Neural progenitor cell (in vitro differentiated cells): ENCODE results near the gene CDKN1A. TPM values are rescaled to one million over a fixed set of nuclear protein-coding genes. Genes with fewer than 3 reads are reported as not detected.
A peak's percentile ranks its signal among the peaks of the same experiment; 100 is the strongest.

ENCODE experiments used
- DNase-seq: peaks from one replicate; pipeline ENCODE4 v3.0.0-alpha.2; 2016; ENCODE audit warnings: low spot score
- H2AFZ ChIP-seq: fragments of 200-600 bp; sonication (generic); replicated peaks from 2 replicates; pipeline ENCODE4 v1.6.1; 2016; ENCODE audit warnings: antibody characterized with exemption
- H3F3A ChIP-seq: fragments of 200-600 bp; sonication (generic); 2 replicates; pipeline ENCODE4 v1.6.1; 2016; ENCODE audit warnings: antibody characterized with exemption, low read depth
- H3K27ac ChIP-seq: fragments of 200-600 bp; sonication (generic); 2 replicates; pipeline ENCODE4 v1.5.1; 2016; ENCODE audit warnings: mild to moderate bottlenecking
- H3K27me3 ChIP-seq: fragments of 200-600 bp; sonication (generic); 2 replicates; pipeline ENCODE4 v1.6.1; 2016; ENCODE audit warnings: mild to moderate bottlenecking, moderate library complexity
- H3K36me3 ChIP-seq: fragments of 200-600 bp; sonication (generic); 2 replicates; pipeline ENCODE4 v1.5.1; 2016
- H3K4me1 ChIP-seq: fragments of 200-600 bp; sonication (generic); 2 replicates; pipeline ENCODE4 v1.6.1; 2016; ENCODE audit warnings: mixed run types
- H3K4me2 ChIP-seq: fragments of 200-600 bp; sonication (generic); 2 replicates; pipeline ENCODE4 v1.6.1; 2016
- H3K4me3 ChIP-seq: fragments of 200-600 bp; sonication (generic); 2 replicates; pipeline ENCODE4 v1.5.1; 2016
- H3K79me2 ChIP-seq: fragments of 200-600 bp; sonication (generic); 2 replicates; pipeline ENCODE4 v1.6.1; 2016; ENCODE audit warnings: low read depth
- H3K9ac ChIP-seq: fragments of 200-600 bp; sonication (generic); 2 replicates; pipeline ENCODE4 v1.6.1; 2016
- H3K9me3 ChIP-seq: fragments of 200-600 bp; sonication (generic); 2 replicates; pipeline ENCODE4 v1.5.1; 2016; ENCODE audit warnings: low read depth
- H4K20me1 ChIP-seq: fragments of 200-600 bp; sonication (generic); 2 replicates; pipeline ENCODE4 v1.6.1; 2016; ENCODE audit warnings: low read depth
- H3K27ac Mint-ChIP-seq: 3 replicates; pipeline ENCODE4 v1.8.0; 2021; ENCODE audit warnings: mixed read lengths
- H3K27me3 Mint-ChIP-seq: 2 replicates; pipeline ENCODE4 v1.8.0; 2022; ENCODE audit warnings: low read depth, mild to moderate bottlenecking, inconsistent platforms, moderate library complexity, mixed read lengths; ENCODE audit not compliant: insufficient read depth
- H3K36me3 Mint-ChIP-seq: 3 replicates; pipeline ENCODE4 v1.8.0; 2021; ENCODE audit warnings: mixed read lengths
- H3K4me1 Mint-ChIP-seq: 3 replicates; pipeline ENCODE4 v1.8.0; 2021; ENCODE audit warnings: mixed read lengths
- H3K4me3 Mint-ChIP-seq: 3 replicates; pipeline ENCODE4 v1.8.0; 2021; ENCODE audit warnings: mild to moderate bottlenecking, moderate library complexity, mixed read lengths
- H3K9me3 Mint-ChIP-seq: 3 replicates; pipeline ENCODE4 v1.8.0; 2020; ENCODE audit warnings: mixed read lengths
- EZH2 ChIP-seq: fragments of 200-600 bp; sonication (generic); IDR thresholded peaks from 2 replicates; pipeline ENCODE4 v1.6.1; 2017; ENCODE audit warnings: antibody characterized with exemption, mild to moderate bottlenecking, moderate library complexity
- EZH2phosphoT487 ChIP-seq: fragments of 200-600 bp; sonication (generic); IDR thresholded peaks from 2 replicates; pipeline ENCODE4 v1.6.1; 2017; ENCODE audit warnings: antibody characterized with exemption
- total RNA-seq: library from RNA; depleted of rRNA; stranded (reverse); fragments of >200 nt; gene quantifications from 2 replicates; pipeline ENCODE4 v1.2.3, GENCODE V29; 2015; ENCODE audit warnings: low replicate concordance
- TF ChIP-seq, protein P1 (sequence below): fragments of 200-600 bp; sonication (generic); IDR thresholded peaks from 2 replicates; pipeline ENCODE4 v1.5.1; 2017; ENCODE audit warnings: antibody characterized with exemption, mild to moderate bottlenecking

CDKN1A gene
- total RNA-seq, 1 donor from 2014 or later: 7.0 TPM

DNA sequence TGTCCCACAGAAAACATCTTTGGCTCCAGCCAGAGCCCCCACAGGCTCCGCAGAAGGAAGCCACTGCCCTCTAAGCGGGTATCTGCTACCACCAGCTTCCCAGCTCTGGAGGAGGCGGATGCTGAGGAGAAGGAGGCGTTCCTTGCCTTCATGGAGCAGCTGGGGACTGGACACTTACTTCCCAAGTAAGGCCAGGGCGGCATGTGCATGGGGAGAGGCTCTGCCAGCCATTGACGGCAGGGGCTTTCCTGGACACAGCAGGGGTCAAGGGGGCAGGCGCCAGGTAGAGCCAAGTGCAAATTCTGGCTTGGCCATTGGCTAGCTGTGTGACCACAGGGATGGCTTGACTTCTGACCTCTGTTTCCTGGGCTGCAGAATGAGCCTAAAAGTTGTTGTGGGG is 37.0 kb downstream of the CDKN1A start:
- Histone ChIP-seq H3K9me3 (no peaks in the 10 kb centered on the region), H3K27ac (no peak overlapping the region), H4K20me1 (no peaks in the 10 kb centered on the region), H3K9ac (no peak overlapping the region), H3K4me3 (no peak overlapping the region), H3K27me3 (no peaks in the 10 kb centered on the region), H3K79me2 (no peaks in the 10 kb centered on the region), H3K4me2 (no peak overlapping the region), H2AFZ (no peak overlapping the region), H3F3A (no peaks in the 10 kb centered on the region), H3K4me1 (no peaks in the 10 kb centered on the region), H3K36me3 (no peaks in the 10 kb centered on the region)
- H3K36me3 Mint-ChIP-seq: no peaks in the 10 kb centered on the region
- TF ChIP-seq, protein P1, sequence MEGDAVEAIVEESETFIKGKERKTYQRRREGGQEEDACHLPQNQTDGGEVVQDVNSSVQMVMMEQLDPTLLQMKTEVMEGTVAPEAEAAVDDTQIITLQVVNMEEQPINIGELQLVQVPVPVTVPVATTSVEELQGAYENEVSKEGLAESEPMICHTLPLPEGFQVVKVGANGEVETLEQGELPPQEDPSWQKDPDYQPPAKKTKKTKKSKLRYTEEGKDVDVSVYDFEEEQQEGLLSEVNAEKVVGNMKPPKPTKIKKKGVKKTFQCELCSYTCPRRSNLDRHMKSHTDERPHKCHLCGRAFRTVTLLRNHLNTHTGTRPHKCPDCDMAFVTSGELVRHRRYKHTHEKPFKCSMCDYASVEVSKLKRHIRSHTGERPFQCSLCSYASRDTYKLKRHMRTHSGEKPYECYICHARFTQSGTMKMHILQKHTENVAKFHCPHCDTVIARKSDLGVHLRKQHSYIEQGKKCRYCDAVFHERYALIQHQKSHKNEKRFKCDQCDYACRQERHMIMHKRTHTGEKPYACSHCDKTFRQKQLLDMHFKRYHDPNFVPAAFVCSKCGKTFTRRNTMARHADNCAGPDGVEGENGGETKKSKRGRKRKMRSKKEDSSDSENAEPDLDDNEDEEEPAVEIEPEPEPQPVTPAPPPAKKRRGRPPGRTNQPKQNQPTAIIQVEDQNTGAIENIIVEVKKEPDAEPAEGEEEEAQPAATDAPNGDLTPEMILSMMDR: no peak
- TF ChIP-seq EZH2phosphoT487 (no peak), EZH2 (no peak)
- H3K4me1 Mint-ChIP-seq: peaks cover 6% of the 10 kb centered on the region
- H3K27me3 Mint-ChIP-seq: peaks cover 2% of the 10 kb centered on the region
- no peak overlapping the region for H3K4me3 Mint-ChIP-seq
- DNase-seq: no peak
- H3K9me3 Mint-ChIP-seq: no peaks in the 10 kb centered on the region
- H3K27ac Mint-ChIP-seq: no peak overlapping the region

DNA sequence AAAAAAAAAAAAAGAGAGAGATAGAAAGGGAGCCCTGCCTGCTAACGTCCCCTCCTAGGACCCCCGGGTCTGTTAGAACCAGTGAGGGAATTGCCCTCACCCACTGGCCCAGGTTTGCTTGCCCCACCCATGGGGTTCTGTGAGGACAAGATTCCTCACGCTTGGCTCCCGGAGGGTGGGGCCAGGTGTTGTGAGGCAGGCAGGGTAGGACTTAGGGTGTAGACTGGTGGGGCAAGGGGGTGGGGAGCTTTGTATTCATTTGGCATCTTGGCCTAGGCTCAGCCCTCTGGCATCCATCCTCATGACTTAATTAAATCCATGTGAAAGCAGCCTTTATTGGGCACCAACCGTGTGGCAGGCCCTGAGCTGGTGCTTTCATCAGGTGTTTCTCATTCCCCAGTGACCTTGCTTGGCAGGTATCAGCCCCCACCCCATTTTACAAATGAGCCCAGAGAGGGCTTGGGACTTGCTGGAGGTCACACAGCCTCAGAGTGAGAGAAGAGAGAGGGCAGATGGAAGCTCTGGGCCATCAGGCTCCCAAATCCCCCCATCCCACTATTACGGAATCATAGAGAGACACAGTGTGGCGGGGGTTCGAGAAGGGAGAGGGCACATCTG is 38.1 kb downstream of the CDKN1A start:
- Histone ChIP-seq H3K4me1 (no peaks in the 10 kb centered on the region), H3K36me3 (no peaks in the 10 kb centered on the region), H3K4me2 (no peak overlapping the region), H3F3A (no peaks in the 10 kb centered on the region), H3K9me3 (no peaks in the 10 kb centered on the region), H3K27me3 (no peaks in the 10 kb centered on the region), H2AFZ (no peak overlapping the region), H3K27ac (no peak overlapping the region), H4K20me1 (no peaks in the 10 kb centered on the region), H3K9ac (no peak overlapping the region), H3K79me2 (no peaks in the 10 kb centered on the region), H3K4me3 (no peak overlapping the region)
- peaks cover 6% of the 10 kb centered on the region for H3K27me3 Mint-ChIP-seq
- TF ChIP-seq EZH2phosphoT487: no peak
- no peak for TF ChIP-seq EZH2
- TF ChIP-seq, protein P1: no peak
- no peaks in the 10 kb centered on the region for H3K9me3 Mint-ChIP-seq
- no peak for DNase-seq
- H3K36me3 Mint-ChIP-seq: no peaks in the 10 kb centered on the region
- no peak overlapping the region for H3K4me3 Mint-ChIP-seq
- H3K4me1 Mint-ChIP-seq: peaks cover 6% of the 10 kb centered on the region
- no peak overlapping the region for H3K27ac Mint-ChIP-seq

DNA sequence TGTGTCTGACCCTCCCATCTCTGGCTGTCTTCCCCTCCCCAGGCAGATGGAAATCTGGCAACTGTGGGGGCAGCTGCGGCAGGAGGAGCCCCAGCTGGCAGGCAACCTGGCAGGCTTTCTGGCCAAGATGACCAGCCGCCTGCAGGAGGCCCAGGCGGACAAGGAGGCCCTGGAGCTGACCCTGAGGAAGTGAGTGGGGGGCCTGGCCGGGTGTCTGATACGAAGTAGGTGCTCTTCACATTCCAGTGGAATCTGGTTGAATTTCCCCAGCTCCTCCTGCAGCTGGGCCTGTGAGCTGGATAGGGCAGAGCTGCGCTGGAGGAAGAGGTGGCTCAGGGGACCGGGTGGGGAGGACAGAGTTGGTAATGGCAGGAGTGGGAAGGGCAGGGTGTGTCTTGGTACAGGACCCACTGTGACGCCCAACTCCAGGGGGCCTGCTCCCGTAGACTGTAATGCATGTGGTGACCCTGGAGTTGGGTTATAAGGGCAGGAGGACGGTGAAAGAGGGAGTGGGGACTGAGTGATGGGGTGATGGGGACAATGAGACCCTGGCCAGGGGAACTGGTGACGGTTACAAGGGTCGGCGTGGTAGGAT is 38.8 kb downstream of the CDKN1A start:
- DNase-seq: no peak
- H3K36me3 ChIP-seq: no peaks in the 10 kb centered on the region
- H3K4me2 ChIP-seq: no peak overlapping the region
- no peaks in the 10 kb centered on the region for H3F3A ChIP-seq
- no peak overlapping the region for H2AFZ ChIP-seq
- H3K4me3 ChIP-seq: no peak overlapping the region
- Mint-ChIP-seq H3K4me3 (no peak overlapping the region), H3K27me3 (peaks cover 6% of the 10 kb centered on the region), H3K36me3 (no peaks in the 10 kb centered on the region), H3K9me3 (no peaks in the 10 kb centered on the region), H3K4me1 (peaks cover 6% of the 10 kb centered on the region), H3K27ac (peak overlapping the region; percentile 21)
- no peak overlapping the region for H3K9ac ChIP-seq
- no peak for TF ChIP-seq EZH2
- TF ChIP-seq, protein P1: no peak
- TF ChIP-seq EZH2phosphoT487: no peak
- H3K27ac ChIP-seq: no peak overlapping the region
- H3K9me3 ChIP-seq: no peaks in the 10 kb centered on the region
- no peaks in the 10 kb centered on the region for H3K79me2 ChIP-seq
- H3K27me3 ChIP-seq: no peaks in the 10 kb centered on the region
- no peaks in the 10 kb centered on the region for H3K4me1 ChIP-seq
- H4K20me1 ChIP-seq: no peaks in the 10 kb centered on the region
